OCI-LY7 (cell line): ENCODE data around the gene ATP11A.

ENCODE experiments used
- EZH2phosphoT487 ChIP-seq: fragments of 200-600 bp; sonication (generic); IDR thresholded peaks from 2 replicates; pipeline ENCODE4 v1.6.1; 2018; ENCODE audit warnings: low read depth, borderline replicate concordance, mild to moderate bottlenecking, mixed run types, antibody characterized with exemption, low read length, moderate library complexity, mixed read lengths
- TF ChIP-seq, protein P1 (sequence below): fragments of 200-600 bp; sonication (generic); conservative IDR thresholded peaks from 2 replicates; pipeline ENCODE4 v1.5.1; 2014; ENCODE audit warnings: mild to moderate bottlenecking, antibody characterized with exemption, low read length, moderate library complexity, mixed read lengths

DNA sequence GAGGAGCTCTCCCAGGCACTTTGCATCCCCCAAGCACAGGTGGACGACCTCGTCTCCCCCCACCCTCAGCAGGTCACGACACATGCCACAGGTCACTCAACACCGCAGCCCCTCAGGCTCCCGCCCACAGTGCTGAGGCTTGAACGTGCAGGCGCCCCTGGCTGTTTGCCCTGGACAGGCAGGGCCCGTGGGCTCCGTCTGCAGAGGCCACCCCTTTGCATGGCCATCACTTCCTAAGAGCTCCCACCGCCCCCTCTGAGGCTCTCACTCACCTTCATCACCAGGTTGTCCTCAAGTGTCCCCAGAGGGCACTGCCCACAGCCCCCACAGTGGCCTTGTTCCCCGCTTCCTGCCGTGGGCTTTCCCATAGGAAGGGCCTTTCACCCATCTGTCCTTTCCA lies 147.1 kb downstream of the ATP11A start:
- TF ChIP-seq, protein P1, sequence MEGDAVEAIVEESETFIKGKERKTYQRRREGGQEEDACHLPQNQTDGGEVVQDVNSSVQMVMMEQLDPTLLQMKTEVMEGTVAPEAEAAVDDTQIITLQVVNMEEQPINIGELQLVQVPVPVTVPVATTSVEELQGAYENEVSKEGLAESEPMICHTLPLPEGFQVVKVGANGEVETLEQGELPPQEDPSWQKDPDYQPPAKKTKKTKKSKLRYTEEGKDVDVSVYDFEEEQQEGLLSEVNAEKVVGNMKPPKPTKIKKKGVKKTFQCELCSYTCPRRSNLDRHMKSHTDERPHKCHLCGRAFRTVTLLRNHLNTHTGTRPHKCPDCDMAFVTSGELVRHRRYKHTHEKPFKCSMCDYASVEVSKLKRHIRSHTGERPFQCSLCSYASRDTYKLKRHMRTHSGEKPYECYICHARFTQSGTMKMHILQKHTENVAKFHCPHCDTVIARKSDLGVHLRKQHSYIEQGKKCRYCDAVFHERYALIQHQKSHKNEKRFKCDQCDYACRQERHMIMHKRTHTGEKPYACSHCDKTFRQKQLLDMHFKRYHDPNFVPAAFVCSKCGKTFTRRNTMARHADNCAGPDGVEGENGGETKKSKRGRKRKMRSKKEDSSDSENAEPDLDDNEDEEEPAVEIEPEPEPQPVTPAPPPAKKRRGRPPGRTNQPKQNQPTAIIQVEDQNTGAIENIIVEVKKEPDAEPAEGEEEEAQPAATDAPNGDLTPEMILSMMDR, result no peak
- no peak for TF ChIP-seq EZH2phosphoT487
